ENCODE measurements around the gene CFAP300. TPM values are rescaled to one million over a fixed set of nuclear protein-coding genes. Genes with fewer than 3 reads are reported as not detected.

The CFAP300 gene
- total and polyA plus RNA-seq, 2 of the 8 experiments (the other 6 are each of a cell fraction or from before 2014, with no cell fraction given) = 2.1 to 2.8 TPM

DNA sequence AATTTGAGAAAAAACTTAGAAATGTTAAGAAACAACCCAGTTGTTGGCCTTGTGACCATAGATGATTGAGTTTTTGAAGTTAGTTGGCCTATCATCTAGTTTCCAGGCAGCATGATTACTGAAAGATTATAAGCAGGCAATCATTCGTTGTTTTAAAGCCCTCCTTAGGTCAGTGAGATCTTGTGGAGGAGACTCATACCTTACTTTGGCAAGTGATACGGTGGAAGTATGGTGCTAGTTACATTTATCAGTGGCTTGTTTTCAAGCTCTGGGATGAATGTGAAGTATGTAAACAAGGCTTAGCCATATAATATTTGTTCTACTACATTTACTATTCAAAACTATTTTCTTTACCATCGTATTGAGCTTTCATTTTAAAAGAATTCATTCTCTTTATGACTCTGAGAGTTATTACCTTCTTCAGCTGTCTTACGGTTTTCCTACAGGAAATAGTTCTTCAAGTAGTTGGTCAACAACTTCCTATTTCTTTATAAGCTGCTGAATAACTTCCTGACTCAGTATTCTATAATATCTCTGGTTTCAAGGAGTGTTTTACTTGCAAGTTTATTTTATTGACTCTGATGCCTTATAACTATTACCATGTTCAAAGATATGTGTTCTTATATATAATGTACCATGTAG, 70.4 kb downstream of the CFAP300 start:
- Histone ChIP-seq H4K8ac (ENCODE audit: extremely low read depth, insufficient read depth, low read length) (no peak overlapping the region), H2BK12ac (ENCODE audit: low read depth, low read length) (no peak overlapping the region), H3K9me3 (ENCODE audit: insufficient read depth in 2 of 2, low read depth in 1 of 2, low read length in 1 of 2) (no peaks in the 10 kb centered on the region), H3K56ac (replicated peaks; ENCODE audit: insufficient read length, low read depth, low read length) (no peak overlapping the region), H3K23ac (ENCODE audit: insufficient read length) (no peak overlapping the region), H3K4me2 (ENCODE audit: insufficient read depth in 1 of 2, low read depth in 2 of 2, low read length in 2 of 2) (no peak overlapping the region; a peak in 1 of 4 replicates), H4K20me1 (replicated peaks in 1 of 2; ENCODE audit: control insufficient read depth in 1 of 2, insufficient read depth in 2 of 2, low read length in 2 of 2) (peaks cover 0 to 3% of the 10 kb centered on the region in 2 experiments), H3K18ac (ENCODE audit: extremely low read depth, low read length) (no peak overlapping the region; the same call in 1 of the 2 replicates), H4K5ac (ENCODE audit: insufficient read length, low read depth, low read length) (no peak overlapping the region), H3K27ac (ENCODE audit: low read depth, low read length) (no peak overlapping the region), H4K91ac (replicated peaks; ENCODE audit: insufficient read length, low read length) (no peak overlapping the region), H3K27me3 (replicated peaks in 1 of 4; ENCODE audit: control insufficient read depth in 3 of 4, extremely low read depth in 1 of 4, insufficient read depth in 3 of 4, low read length in 3 of 4) (no peaks in the 10 kb centered on the region), H3K4me3 (ENCODE audit: extremely low read depth in 1 of 4, insufficient read depth in 2 of 4, low read depth in 3 of 4, low read length in 4 of 4) (no peak overlapping the region), H3K79me2 (ENCODE audit: control insufficient read depth in 1 of 2, insufficient read depth in 2 of 2, low read length in 2 of 2) (peaks cover 6 to 90% of the 10 kb centered on the region in 2 experiments; a peak in 3 of 4 replicates), H3K9ac (replicated peaks in 1 of 4; ENCODE audit: extremely low read depth in 1 of 4, low read depth in 3 of 4, low read length in 3 of 4) (no peak overlapping the region), H3K36me3 (ENCODE audit: control insufficient read depth in 2 of 4, insufficient read depth in 4 of 4, low read length in 3 of 4) (peaks cover 0 to 7% (median 0%) of the 10 kb centered on the region in 4 experiments; a peak in 1 of 8 replicates), H2BK120ac (replicated peaks; ENCODE audit: low read depth, low read length) (no peak overlapping the region), H2AFZ (ENCODE audit: low read length) (no peak overlapping the region), H2BK5ac (ENCODE audit: low read depth, low read length) (no peak overlapping the region), H2BK15ac (ENCODE audit: low read length) (no peak overlapping the region), H2AK5ac (ENCODE audit: low read depth, low read length) (no peak overlapping the region), H3K4ac (replicated peaks; ENCODE audit: insufficient read length, low read depth, low read length) (no peak overlapping the region), H3K79me1 (ENCODE audit: low read depth, low read length) (peaks cover 2% of the 10 kb centered on the region; the same call in 1 of the 2 replicates), H3K23me2 (ENCODE audit: low read depth, low read length) (no peaks in the 10 kb centered on the region; the same call in 1 of the 2 replicates), H2BK20ac (ENCODE audit: low read length) (no peak overlapping the region), H3K4me1 (replicated peaks in 1 of 4; ENCODE audit: control insufficient read depth in 3 of 4, insufficient read depth in 4 of 4, low read length in 3 of 4) (peaks cover 0 to 41% (median 5%) of the 10 kb centered on the region in 4 experiments; a peak in 5 of 7 replicates), H3K14ac (ENCODE audit: insufficient read length) (no peak overlapping the region)
- FAIRE-seq (no peak), DNase-seq (ENCODE audit: low read depth in 1 of 2, low spot score in 2 of 2) (peak in 1 of 2 experiments; percentile 6)
- CTCF ChIA-PET (ENCODE audit: partially characterized antibody) = interaction anchor here (2.0 kb wide), 1 partner anchor 137 kb away, joined by 8 read pairs; no protein-coding TSS in a partner anchor
- POLR2A ChIA-PET (ENCODE audit: partially characterized antibody) = interaction anchor here (1.8 kb wide), 1 partner anchor 8 kb away, joined by 7 read pairs; no protein-coding TSS in a partner anchor
- 87% methylated on average over 4 of the region's 4 CpGs; no CpG with 5 or more reads in 1 of the 2 experiments for WGBS, 2 experiments (ENCODE audit: extremely low coverage in 1 of 2, insufficient coverage in 1 of 2, insufficient read length in 1 of 2, insufficient replicate concordance in 2 of 2, low coverage in 1 of 2, low lambda C conversion rate in 2 of 2, missing lambda C conversion rate in 1 of 2)
- TF ChIP-seq, protein P1, sequence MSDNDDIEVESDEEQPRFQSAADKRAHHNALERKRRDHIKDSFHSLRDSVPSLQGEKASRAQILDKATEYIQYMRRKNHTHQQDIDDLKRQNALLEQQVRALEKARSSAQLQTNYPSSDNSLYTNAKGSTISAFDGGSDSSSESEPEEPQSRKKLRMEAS (IDR thresholded peaks at IDR 0.05) = no peak
- TF ChIP-seq RNF2 (IDR thresholded peaks at IDR 0.05; ENCODE audit: borderline replicate concordance, low read depth, low read length, missing control alignments, poor library complexity, severe bottlenecking) (no peak), RAD21 (IDR thresholded peaks at IDR 0.05 in 1 of 2, conservative IDR thresholded peaks at IDR 0.05 in 1 of 2; ENCODE audit: low read depth in 2 of 2, low read length in 2 of 2) (no peak), NRF1 (IDR thresholded peaks at IDR 0.05; ENCODE audit: low read depth, low read length) (no peak), BACH1 (IDR thresholded peaks at IDR 0.05; ENCODE audit: low read length) (no peak), POLR2AphosphoS5 (IDR thresholded peaks at IDR 0.05; ENCODE audit: low read depth, low read length) (no peak), JUN (IDR thresholded peaks at IDR 0.05; ENCODE audit: low read depth, low read length) (no peak), BCL11A (IDR thresholded peaks at IDR 0.05; ENCODE audit: low read depth in 2 of 2, low read length in 2 of 2) (no peak), TBP (IDR thresholded peaks at IDR 0.05; ENCODE audit: low read depth, low read length) (no peak), CBX5 (IDR thresholded peaks at IDR 0.05; ENCODE audit: low read depth, low read length) (no peak), SUZ12 (IDR thresholded peaks at IDR 0.05; ENCODE audit: low read length) (no peak), TAF7 (optimal IDR thresholded peaks at IDR 0.05; ENCODE audit: borderline replicate concordance, low read depth, low read length) (no peak)

All from H1 (cell line).